ENCODE data around the gene ZNF33A.

ZNF33A gene

DNA sequence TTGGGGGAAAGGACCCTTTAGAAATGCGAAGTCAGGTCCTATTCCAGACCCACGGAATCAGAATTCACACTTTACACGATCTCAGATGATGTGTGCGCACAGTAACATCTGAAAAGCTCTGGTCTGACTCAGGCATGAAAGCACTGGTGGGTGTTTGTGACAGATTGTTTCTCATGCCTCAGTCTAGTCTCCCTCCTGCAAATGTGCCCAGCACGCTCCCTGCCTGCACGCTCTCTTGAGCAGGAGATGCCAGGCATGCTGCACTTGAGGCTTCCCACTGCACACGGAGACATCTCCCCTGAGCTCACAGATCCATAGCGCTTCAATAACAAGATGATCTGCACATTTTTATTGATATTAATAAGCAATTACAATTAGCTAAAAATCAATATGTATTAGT lies 60.0 kb downstream of the ZNF33A start:
- TF ChIP-seq, protein P1, sequence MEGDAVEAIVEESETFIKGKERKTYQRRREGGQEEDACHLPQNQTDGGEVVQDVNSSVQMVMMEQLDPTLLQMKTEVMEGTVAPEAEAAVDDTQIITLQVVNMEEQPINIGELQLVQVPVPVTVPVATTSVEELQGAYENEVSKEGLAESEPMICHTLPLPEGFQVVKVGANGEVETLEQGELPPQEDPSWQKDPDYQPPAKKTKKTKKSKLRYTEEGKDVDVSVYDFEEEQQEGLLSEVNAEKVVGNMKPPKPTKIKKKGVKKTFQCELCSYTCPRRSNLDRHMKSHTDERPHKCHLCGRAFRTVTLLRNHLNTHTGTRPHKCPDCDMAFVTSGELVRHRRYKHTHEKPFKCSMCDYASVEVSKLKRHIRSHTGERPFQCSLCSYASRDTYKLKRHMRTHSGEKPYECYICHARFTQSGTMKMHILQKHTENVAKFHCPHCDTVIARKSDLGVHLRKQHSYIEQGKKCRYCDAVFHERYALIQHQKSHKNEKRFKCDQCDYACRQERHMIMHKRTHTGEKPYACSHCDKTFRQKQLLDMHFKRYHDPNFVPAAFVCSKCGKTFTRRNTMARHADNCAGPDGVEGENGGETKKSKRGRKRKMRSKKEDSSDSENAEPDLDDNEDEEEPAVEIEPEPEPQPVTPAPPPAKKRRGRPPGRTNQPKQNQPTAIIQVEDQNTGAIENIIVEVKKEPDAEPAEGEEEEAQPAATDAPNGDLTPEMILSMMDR (IDR thresholded peaks at IDR 0.05): no peak

DNA sequence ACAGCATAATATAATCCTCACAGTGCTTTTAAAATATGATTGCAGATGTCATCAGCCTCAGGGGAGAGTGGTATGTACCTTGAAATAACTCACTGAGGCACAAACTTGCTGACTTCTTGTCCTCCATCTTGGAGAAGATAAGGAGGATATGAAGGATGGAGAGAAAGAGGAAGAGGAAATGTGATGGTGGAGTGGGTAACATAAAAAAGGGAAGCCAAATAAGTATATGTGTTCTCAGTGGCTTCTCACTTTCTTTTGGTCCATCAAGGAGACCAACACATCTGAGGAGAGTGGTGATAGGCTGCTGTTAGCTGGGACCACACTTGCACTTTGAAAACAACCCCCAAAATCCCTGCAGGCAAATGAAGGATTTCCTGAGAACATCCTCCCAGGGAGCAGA lies 62.1 kb downstream of the ZNF33A start:
- TF ChIP-seq, protein P1 (IDR thresholded peaks at IDR 0.05): no peak

DNA sequence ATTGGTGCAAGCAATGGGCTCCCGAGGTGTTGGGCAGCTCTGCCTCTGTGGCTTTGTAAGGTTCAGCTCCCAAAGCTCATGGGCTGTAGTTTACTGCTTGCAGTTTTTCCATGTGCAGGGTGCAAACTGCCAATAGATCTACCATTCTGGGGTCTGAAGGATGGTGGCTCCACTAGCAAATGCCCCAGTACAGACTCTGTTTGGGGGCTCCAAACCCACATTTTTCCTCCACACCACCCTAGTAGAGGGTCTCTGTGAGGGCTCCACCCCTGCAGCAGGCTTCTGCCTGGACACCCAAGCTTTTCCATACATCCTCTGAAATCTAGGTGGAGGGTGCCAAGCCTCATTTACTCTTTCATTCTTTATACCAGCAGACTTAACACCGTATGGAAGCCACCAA lies 66.2 kb downstream of the ZNF33A start:
- TF ChIP-seq, protein P1 (IDR thresholded peaks at IDR 0.05): no peak

DNA sequence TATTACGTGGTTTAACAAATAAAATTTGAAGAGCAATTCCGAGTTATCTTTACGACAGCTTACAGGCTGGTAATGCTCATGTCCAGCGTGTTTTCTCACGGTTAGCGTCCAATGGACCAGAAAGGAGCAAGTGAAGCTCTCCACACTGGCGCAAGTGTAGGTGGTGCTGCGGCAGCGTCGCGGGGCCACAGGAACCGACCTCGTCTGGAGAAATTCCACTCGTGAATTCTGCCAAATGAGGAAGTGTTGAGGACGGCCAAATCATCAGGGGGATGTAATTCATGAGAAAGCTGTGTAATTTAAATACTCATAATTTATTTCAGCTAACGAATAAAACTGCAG lies 83.3 kb downstream of the ZNF33A start:
- TF ChIP-seq, protein P1 (IDR thresholded peaks at IDR 0.05): no peak

DNA sequence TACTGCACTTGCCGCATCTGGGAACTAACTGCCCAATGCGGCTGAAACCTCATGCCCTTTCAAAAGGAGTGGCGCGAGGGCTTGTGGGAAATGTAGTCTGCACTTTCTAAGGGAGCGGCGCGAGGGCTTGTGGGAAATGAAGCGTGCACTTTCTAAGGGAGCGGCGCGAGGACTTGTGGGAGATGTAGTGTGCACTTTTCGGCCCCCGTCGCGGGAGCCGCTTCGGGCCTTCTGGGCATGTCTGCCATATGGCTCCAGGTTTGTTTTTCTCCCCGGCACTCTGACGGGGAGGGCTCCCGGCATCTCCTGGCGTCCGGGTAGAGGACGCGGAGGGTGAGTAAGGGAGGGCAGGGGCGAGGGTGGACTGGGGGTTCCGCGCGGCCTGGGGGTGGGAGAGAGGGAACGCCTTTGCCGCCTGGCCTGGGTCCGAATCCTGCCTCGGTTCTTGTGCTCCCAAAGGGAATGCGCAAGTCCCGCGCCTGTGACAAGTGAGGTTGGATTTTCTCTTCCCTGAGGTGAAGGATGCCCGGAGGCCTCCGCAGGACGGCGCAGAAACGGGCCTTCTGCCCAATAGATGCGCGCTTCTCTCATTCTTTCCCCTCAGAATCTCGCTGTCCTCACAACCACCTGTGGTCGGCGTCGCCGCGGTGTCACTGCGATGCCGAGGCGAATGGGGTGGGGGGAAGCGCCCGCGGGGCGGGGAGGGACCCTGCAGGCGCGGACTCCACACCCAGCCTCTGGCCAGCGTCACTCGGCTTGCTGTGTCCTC lies 83.9 kb downstream of the ZNF33A start, which contains the start of gene ZNF37A:
TSS of gene ZNF37A (plus strand) at position 180 of the 769 bp plus-strand sequence. CDS start 2,281 bp downstream, outside the sequence.
- TF ChIP-seq, protein P1 (IDR thresholded peaks at IDR 0.05): no peak

DNA sequence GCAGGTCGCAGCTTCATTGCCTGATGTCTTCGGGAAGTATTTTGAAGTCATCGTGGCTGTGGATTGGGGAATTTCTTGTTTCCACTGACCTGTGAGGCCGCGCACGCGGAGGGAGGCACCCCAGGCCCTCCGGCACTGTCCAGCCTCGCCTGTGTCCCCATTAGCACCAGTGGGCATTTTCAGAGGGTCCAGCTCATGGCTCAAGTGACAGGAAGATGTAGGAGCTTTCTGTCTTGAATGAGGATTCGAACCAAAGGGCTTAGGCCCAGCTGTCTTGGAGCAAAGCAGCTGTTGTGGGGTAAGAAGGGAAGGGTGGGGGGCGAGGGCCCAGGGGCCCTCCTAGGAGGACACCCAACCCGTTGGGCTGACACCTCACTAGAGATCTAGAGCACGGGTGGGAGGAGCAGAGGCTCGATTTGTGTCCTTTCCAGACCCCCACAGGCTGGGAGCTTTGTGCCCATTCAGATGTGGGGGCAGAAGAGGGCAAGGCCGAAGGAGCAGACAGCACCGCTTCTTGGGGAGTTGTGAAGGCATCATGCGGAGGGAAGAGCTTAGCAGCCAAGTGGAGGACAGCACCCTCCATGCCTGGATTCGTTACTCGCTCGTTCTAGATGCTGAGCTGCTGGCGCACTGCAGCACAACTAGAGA lies 84.6 kb downstream of the ZNF33A start:
- TF ChIP-seq, protein P1 (IDR thresholded peaks at IDR 0.05): no peak

DNA sequence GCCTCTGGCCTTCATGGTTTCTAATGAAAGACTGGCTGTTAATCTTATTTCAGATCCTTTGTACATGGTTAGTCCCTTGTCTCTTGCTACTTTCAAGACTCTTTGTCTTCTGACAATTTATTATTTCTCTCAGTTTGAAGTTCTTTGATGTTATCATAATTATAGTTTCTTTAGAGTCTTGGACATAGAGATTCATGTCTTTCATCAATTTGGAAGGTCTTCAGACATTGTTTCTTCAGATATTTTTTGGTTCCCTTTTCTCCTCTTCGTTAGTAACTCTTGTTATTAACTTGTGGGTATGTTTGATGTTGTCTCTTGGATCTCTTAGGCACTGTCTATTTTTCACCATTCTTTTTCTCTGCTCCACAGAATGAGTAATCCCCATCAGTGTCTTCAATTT lies 92.4 kb downstream of the ZNF33A start:
- TF ChIP-seq, protein P1 (IDR thresholded peaks at IDR 0.05): no peak

Data from LNCAP (cell line).